Activated CD8-positive, alpha-beta T cell treated with anti-CD3 and anti-CD28 coated beads, Interleukin-2, amount 10 ng/mL, durations not matched to agents 7 days and 5 days (primary cell): ENCODE results near the gene JSRP1. TPM values are rescaled to one million over a fixed set of nuclear protein-coding genes. Genes with fewer than 3 reads are reported as not detected.

Experiments used
- ATAC-seq: fragments of 150-1000 bp; cut with Tn5 transposase; one replicate; pipeline ENCODE4 v1.10.0; 2021; ENCODE audit warnings: moderate library complexity
- CTCF ChIA-PET: fragments of 350-600 bp; sonication (Branson Sonifier 250); formaldehyde crosslinking; loops from one replicate; lab custom pipeline; 2021; ENCODE audit warnings: antibody characterized with exemption; lab: Charles Lee
- POLR2A ChIA-PET: fragments of 350-600 bp; sonication (Branson Sonifier 250); formaldehyde crosslinking; loops from one replicate; lab custom pipeline; 2021; ENCODE audit warnings: antibody characterized with exemption; lab: Charles Lee
- DNase-seq: peaks from one replicate; pipeline ENCODE4 v3.0.0-alpha.2; 2020
- H3K27ac Mint-ChIP-seq: one replicate; pipeline ENCODE4 v1.8.0; 2021; ENCODE audit warnings: mild to moderate bottlenecking, mixed read lengths
- H3K27me3 Mint-ChIP-seq: one replicate; pipeline ENCODE4 v1.8.0; 2021; ENCODE audit warnings: low read depth, mixed read lengths
- H3K36me3 Mint-ChIP-seq: one replicate; pipeline ENCODE4 v1.8.0; 2021; ENCODE audit warnings: low read depth, mixed read lengths
- H3K4me1 Mint-ChIP-seq: one replicate; pipeline ENCODE4 v1.8.0; 2021; ENCODE audit warnings: low read depth, mixed read lengths
- H3K4me3 Mint-ChIP-seq: one replicate; pipeline ENCODE4 v1.8.0; 2021; ENCODE audit warnings: mild to moderate bottlenecking, mixed read lengths
- H3K9me3 Mint-ChIP-seq: one replicate; pipeline ENCODE4 v1.8.0; 2022; ENCODE audit warnings: mixed read lengths; ENCODE audit not compliant: insufficient read depth
- total RNA-seq, 2 experiments: library from RNA; stranded (reverse); gene quantifications; one replicate each; pipeline ENCODE4 v1.2.3, GENCODE V29; 2021

JSRP1 gene
- total RNA-seq, 2 experiments from 2014 or later = not detected

DNA sequence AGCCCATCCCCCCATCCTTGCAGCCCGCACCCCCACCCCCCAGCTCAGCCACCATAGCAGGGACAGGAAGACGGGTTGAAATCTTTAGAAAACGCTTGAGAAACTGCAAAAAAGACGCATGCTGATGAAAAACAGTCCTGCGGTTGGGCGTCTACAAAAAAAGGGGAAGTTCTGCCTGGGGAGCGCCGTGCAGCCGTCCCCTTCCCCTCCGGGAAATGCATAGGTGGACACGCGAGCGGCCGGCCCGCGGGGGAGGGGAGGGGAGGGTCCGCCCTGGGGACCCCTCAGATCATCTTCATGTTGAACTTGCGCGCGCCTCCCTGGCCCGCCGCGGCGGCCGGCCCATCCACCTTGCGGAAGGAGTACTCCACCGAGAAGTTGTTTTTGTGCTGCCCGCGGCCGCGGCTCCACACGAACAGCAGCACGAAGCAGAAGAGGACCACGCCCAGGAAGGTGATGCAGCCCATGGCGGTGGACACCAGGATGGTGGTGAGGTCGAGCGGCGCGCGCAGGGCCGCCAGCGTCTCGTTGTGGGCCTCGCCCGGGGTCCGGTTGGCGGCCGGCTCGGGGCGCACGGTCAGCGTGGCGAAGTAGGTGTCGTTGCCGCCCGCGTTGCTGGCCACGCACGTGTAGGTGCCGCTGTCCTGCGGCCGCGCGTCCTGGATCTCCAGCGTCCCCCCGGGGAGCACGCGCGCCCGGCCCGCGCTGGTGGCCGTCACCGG is 33.7 kb upstream of the JSRP1 start:
- peaks cover 17% of the 10 kb centered on the region for H3K36me3 Mint-ChIP-seq
- peaks cover 39% of the 10 kb centered on the region for H3K4me1 Mint-ChIP-seq
- ATAC-seq (peak; percentile 81), DNase-seq (peak; percentile 82)
- H3K27me3 Mint-ChIP-seq = peaks cover 5% of the 10 kb centered on the region
- peak overlapping the region; percentile 97 for H3K27ac Mint-ChIP-seq
- H3K4me3 Mint-ChIP-seq = peak overlapping the region; percentile 85
- CTCF ChIA-PET = interaction anchor here (0.7 to 2.5 kb wide), 4 partner anchors 14 to 105 kb away, joined by 3 to 15 read pairs (median 4); no protein-coding TSS in a partner anchor
- no peaks in the 10 kb centered on the region for H3K9me3 Mint-ChIP-seq
- POLR2A ChIA-PET = interaction anchor here (0.7 to 1.3 kb wide), 5 partner anchors 10 to 186 kb away, joined by 3 to 4 read pairs (median 3); partner anchors contain the start of gene GADD45B

DNA sequence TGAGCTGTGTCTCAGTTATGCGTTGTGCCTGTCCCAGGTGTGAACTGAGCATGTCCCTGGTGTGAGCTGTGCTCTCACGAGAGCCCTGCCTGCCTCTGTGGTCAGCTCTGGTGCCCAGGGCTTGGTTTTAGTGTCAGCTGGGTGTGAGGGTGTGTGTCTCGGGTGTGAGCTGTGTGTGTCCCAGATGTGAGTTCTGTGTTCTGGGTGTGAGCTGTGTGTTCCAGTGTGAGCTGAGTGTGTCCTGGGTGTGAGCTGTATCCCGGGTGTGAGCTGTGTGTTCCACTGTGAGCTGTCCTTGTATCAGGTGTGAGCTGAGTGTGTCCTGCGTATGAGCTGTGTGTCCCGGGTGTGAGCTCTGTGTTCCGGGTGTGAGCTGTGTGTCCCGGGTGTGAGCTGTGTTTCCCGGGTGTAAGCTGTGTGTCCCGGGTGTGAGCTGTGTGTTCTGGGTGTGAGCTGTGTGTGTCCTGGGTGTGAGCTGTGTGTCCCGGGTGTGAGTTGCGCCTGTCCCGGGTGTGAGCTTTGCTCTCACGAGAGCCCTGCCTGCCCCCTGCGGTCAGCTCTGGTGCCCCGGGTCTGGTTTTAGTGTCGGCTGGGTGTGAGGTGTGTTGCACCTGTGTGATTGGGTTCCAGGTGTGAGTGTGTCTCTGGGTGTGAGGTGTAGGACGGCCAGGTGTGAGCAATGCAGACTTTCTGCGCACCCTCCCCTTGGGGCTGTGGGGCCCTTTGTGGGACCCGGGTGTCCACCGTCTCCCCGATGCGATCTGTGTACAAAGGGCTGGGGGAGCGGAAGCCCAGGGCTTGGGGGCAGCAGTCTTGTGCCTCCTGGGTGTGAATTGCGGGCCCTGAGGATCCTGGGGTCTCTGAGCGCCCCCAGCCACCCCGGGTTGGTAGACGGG is 32.8 kb upstream of the JSRP1 start:
- H3K36me3 Mint-ChIP-seq = peaks cover 16% of the 10 kb centered on the region
- ATAC-seq (peak; percentile 26), DNase-seq (no peak)
- ChIA-PET POLR2A (interaction anchor here (0.7 to 1.3 kb wide), 6 partner anchors 11 to 332 kb away, joined by 3 to 4 read pairs (median 3); partner anchors contain the start of gene GADD45B), CTCF (interaction anchor here (0.7 to 2.5 kb wide), 6 partner anchors 13 to 131 kb away, joined by 3 to 15 read pairs (median 4); partner anchors contain the start of genes LSM7 and SPPL2B)
- H3K9me3 Mint-ChIP-seq = no peaks in the 10 kb centered on the region
- H3K27ac Mint-ChIP-seq = peak overlapping the region; percentile 97
- H3K4me3 Mint-ChIP-seq = peak overlapping the region; percentile 85
- H3K4me1 Mint-ChIP-seq = peaks cover 36% of the 10 kb centered on the region
- peaks cover 5% of the 10 kb centered on the region for H3K27me3 Mint-ChIP-seq

DNA sequence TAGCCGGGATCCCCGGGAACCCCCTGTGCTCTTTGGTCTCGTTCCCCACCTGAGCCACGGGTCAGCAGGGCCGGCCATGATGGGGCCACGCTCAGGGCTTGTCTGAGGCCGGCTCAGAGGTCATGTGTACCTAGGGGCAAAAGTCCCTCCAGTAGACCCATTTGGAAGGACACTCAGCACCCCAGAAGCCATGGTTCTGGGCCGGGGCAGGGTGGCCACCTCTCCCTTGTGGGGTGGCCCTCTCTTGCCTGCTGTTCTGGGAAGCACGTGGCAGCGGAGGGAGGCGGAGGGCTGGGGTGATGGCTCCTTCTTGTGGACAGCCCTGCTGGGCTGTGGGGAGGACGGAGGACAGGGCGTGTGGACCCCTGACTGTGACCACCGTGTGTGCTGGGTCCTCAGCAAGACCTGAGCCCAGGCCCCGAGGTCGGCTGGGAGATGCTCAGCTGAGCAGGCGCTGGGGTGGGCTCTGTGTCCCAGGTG is 32.2 kb upstream of the JSRP1 start:
- Mint-ChIP-seq H3K4me1 (peaks cover 33% of the 10 kb centered on the region), H3K4me3 (peak overlapping the region; percentile 85), H3K27me3 (peaks cover 5% of the 10 kb centered on the region), H3K36me3 (peaks cover 13% of the 10 kb centered on the region), H3K9me3 (no peaks in the 10 kb centered on the region), H3K27ac (peak overlapping the region; percentile 97)
- DNase-seq = no peak
- CTCF ChIA-PET = interaction anchor here (1.0 to 2.5 kb wide), 4 partner anchors 14 to 130 kb away, joined by 3 to 15 read pairs (median 4); partner anchors contain the start of genes LSM7 and SPPL2B
- no peak for ATAC-seq
- POLR2A ChIA-PET = interaction anchor here (0.6 to 1.3 kb wide), 4 partner anchors 12 to 188 kb away, joined by 3 to 4 read pairs (median 3); partner anchors contain the start of gene GADD45B

DNA sequence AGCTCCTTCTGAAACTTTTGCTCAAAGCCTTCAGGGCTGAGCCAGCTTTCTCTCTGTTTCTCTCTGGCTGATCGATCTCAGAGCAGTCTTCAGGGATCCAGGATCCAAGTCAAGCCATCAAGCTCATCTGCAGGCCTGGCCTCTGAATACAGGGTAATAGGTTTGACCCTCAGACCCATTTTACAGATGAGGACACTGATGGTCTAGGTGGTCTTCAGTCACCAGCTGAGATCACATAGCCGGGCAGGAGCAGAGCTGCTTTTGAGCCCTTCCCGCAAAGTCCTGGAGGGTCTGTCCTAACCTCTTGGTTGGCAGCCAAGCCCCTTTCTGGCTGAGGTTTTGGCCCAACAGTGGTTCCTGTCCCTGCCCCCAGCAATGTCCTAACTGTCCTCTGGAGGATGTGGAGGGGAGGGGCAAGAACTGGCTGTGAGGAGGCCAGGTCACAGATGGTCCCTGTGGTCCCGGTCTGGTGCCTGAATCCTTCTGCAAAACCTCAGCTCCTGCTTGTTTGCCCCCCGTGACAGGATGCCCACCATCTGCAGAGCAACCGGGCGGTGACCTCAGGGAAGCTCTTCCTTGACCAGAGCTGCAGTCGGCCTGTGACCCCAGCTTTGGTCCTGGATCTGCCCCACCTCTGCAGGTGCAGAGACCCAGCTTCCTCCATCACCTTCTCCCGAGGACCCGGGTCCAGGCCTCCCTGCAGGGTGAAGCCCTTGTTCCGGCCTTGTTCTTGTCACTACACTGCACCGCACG is 31.5 kb upstream of the JSRP1 start:
- ChIA-PET CTCF (interaction anchor here (1.3 to 2.5 kb wide), 2 partner anchors 14 to 40 kb away, joined by 4 to 15 read pairs; partner anchors contain the start of genes LSM7 and SPPL2B), POLR2A (interaction anchor here (0.5 to 1.2 kb wide), 4 partner anchors 11 to 496 kb away, joined by 3 to 6 read pairs (median 3); partner anchors contain the start of gene SGTA)
- Mint-ChIP-seq H3K27me3 (peaks cover 5% of the 10 kb centered on the region), H3K4me3 (no peak overlapping the region), H3K27ac (peak overlapping the region; percentile 97), H3K36me3 (peaks cover 10% of the 10 kb centered on the region), H3K4me1 (peaks cover 35% of the 10 kb centered on the region), H3K9me3 (no peaks in the 10 kb centered on the region)
- ATAC-seq (no peak), DNase-seq (no peak)

DNA sequence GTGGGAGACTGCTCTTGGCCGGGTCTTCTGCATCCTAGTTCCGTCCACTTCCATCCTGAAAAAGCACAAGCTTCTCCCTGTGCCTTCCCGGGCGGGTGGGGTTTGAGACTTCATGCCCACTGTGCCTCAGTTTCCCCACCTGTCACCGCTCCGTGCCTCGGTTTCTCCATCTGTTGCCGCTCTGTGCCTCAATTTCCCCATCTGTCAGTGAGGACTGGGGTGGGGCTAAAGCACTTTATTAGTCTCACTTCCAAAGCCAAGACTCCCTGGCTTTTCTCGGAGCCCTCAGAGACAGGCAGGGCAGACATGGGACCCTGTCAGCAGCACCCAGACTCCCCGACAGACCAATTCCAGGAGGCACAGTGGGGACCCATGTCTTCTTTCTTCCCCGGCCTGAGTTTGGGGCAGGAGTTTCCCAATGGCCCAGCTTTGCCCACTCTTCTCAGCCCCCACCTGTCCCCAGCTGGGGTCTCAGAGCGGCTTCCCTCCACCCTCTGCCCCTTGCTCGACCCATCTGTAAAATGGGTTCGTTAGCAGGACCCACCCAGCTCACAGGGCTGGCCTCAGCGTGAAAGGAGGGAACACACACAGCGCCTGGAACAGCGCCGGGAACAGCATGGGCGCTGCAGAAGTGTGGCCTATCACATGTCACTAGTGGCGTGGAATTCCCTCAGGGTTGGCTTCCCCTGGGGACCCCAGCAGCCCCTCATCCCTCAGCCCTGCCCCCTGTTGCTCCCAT is 30.4 kb upstream of the JSRP1 start:
- ATAC-seq (no peak), DNase-seq (no peak)
- H3K4me1 Mint-ChIP-seq = peaks cover 44% of the 10 kb centered on the region
- POLR2A ChIA-PET = interaction anchor here (0.7 to 1.2 kb wide), 3 partner anchors 10 to 16 kb away, joined by 3 to 6 read pairs (median 3); no protein-coding TSS in a partner anchor
- H3K27ac Mint-ChIP-seq = no peak overlapping the region
- peaks cover 5% of the 10 kb centered on the region for H3K27me3 Mint-ChIP-seq
- H3K9me3 Mint-ChIP-seq = no peaks in the 10 kb centered on the region
- peaks cover 5% of the 10 kb centered on the region for H3K36me3 Mint-ChIP-seq
- no peak overlapping the region for H3K4me3 Mint-ChIP-seq
- CTCF ChIA-PET = no interaction called here

DNA sequence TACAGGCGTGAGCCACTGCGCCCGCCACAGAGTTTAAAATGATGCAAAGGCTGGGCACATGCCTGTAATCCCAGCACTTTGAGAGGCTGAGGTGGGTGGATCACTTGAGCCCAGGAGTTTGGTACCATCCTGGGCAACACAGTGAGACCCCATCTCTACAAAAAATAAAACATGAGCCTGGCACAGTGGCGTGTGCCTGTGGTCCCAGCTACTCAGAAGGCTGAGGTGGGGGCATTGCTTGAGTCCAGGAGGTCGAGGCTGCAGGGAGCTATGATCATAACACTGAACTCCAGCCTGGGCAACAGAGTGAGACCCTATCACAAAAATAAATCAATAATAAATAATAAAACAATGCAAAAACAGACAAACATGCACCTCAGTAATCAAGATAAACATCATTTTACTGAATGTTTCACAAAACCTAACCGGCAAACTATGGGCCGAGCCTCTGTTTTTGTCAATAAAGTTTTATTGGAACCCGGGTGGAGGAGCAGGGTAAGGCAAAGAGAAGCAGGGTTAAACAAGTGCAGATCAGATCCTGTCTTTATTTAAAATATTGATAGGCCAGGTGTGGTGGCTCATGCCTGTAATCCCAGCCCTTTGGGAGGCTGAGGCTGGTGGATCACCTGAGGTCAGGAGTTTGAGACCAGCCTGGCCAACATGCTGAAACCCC is 27.8 kb upstream of the JSRP1 start:
- Mint-ChIP-seq H3K27me3 (peaks cover 2% of the 10 kb centered on the region), H3K9me3 (no peaks in the 10 kb centered on the region), H3K27ac (no peak overlapping the region), H3K4me1 (peaks cover 32% of the 10 kb centered on the region), H3K36me3 (no peaks in the 10 kb centered on the region), H3K4me3 (no peak overlapping the region)
- DNase-seq (no peak), ATAC-seq (no peak)
- ChIA-PET POLR2A (interaction anchor here (0.6 kb wide), 1 partner anchor 36 kb away, joined by 3 read pairs; no protein-coding TSS in a partner anchor), CTCF (interaction anchor here (1.4 kb wide), 1 partner anchor 10 kb away, joined by 4 read pairs; no protein-coding TSS in a partner anchor)

DNA sequence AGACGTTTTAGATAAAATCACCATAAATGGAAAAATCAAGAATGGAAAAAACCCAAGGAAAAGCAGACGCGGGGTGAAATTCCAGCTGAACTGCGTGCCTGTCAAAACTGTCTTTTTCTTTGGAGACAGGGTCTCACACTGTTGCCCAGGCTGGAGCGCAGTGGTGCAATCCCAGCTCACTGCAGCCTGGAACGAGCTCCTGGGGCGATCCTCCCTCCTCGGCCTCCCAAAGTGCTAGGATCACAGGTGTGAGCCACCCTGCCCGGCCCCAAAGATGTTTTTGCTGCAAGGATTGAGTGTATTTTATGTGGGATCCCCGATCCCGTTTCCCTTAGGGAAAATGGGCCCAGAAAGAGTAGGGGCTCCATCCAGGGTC is 26.6 kb upstream of the JSRP1 start:
- peaks cover 22% of the 10 kb centered on the region for H3K4me1 Mint-ChIP-seq
- ChIA-PET CTCF (no interaction called here), POLR2A (interaction anchor here (0.9 kb wide), 1 partner anchor 11 kb away, joined by 3 read pairs; no protein-coding TSS in a partner anchor)
- no peaks in the 10 kb centered on the region for H3K36me3 Mint-ChIP-seq
- DNase-seq (no peak), ATAC-seq (no peak)
- H3K27ac Mint-ChIP-seq = no peak overlapping the region
- H3K4me3 Mint-ChIP-seq = peak overlapping the region; percentile 40
- H3K27me3 Mint-ChIP-seq = no peaks in the 10 kb centered on the region
- H3K9me3 Mint-ChIP-seq = no peaks in the 10 kb centered on the region

DNA sequence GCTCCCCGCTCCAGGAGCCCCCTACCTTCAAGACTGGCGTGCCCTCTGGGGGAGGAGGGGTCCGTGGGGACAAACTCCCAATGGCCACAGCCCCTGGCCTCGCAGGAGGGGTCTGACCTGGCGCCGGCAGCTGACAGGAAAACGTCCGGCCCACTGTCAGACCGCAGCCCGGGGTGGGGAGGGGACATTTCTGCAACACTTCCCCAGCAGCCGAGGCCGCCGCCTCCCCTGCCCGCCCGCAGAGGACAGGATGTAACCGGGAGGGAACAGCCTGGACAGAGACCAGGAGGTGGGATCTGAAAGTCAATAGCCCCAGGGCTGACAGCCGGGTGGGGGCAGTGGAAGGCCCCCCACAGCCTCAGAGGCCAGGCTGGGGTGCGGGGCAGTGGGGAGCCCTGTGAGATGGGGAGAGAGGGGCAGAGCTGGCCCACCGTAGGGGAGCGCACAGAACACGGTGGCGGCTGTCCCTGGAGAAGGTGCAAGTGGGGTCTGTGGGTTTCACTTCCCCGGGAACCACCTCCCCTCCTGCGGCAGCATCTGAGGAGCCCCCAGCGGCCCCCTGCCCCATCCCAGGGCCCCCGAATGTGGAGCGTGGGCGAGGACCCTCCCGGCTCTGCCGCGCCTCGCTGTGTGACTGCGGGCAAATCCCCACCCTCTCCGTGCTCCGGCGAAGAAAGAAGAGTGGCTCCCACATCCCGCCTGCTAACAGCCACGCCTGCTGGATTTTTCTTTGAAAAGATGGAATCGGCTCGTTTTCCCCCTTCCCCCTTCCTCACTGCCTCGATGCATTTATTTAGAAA is 26.0 kb upstream of the JSRP1 start, which contains the start of gene PEAK3:
Gene PEAK3 (minus strand): TSS at position 114 of the 800 bp plus-strand sequence. CDS start 1,244 bp downstream, outside the sequence.
- peak within 1 kb of the TSS; percentile 74 for H3K27ac Mint-ChIP-seq
- ChIA-PET POLR2A (interaction anchor here (0.9 kb wide), 1 partner anchor 11 kb away, joined by 3 read pairs; no protein-coding TSS in a partner anchor), CTCF (interaction anchor here (1.0 kb wide), 1 partner anchor 47 kb away, joined by 3 read pairs; the partner anchor contains the start of gene PLEKHJ1)
- ATAC-seq (peak; percentile 57), DNase-seq (peak; percentile 71)
- H3K9me3 Mint-ChIP-seq = no peaks in the 10 kb centered on the region
- H3K4me1 Mint-ChIP-seq = peaks cover 20% of the 10 kb centered on the region
- no peaks in the 10 kb centered on the region for H3K27me3 Mint-ChIP-seq
- peak within 1 kb of the TSS; percentile 66 for H3K4me3 Mint-ChIP-seq
- peaks cover under 1% of the 10 kb centered on the region for H3K36me3 Mint-ChIP-seq
